Stimulated activated CD8-positive, alpha-beta memory T cell treated with anti-CD3 and anti-CD28 coated beads, Interleukin-12 subunit alpha, Interleukin-12 subunit beta, amount 100 ng/mL, for 1 hour (primary cell): ENCODE results near the gene ZNRF4.
"Not testable (repeated sequence)": the region's sequence is repeated elsewhere in the genome, so short reads cannot be mapped to it uniquely, and the experiment has no call there.

Experiments
- DNase-seq: peaks from one replicate; pipeline ENCODE4 v3.0.0-alpha.2; 2020; ENCODE audit warnings: low read depth

Gene ZNRF4

GRCh38 chr19:5477451-5478215 is 22.4 kb downstream of the ZNRF4 start:
- no peak for DNase-seq

- DNase-seq, result no peak
These were observed 23.2 kb downstream of the ZNRF4 start for GRCh38 chr19:5478241-5478924.

GRCh38 chr19:5478925-5479588 is 23.8 kb downstream of the ZNRF4 start:
- no peak for DNase-seq

- DNase-seq, result no peak
These were observed 24.7 kb downstream of the ZNRF4 start for GRCh38 chr19:5479958-5480357.

GRCh38 chr19:5480427-5480836 is 25.2 kb downstream of the ZNRF4 start:
- DNase-seq, result no peak

GRCh38 chr19:5481957-5482356 is 26.7 kb downstream of the ZNRF4 start:
- no peak for DNase-seq

GRCh38 chr19:5484398-5485285 is 29.4 kb downstream of the ZNRF4 start:
- no peak for DNase-seq

- DNase-seq, result no peak
These were observed 30.0 kb downstream of the ZNRF4 start for GRCh38 chr19:5485286-5485636.

GRCh38 chr19:5485658-5486057 is 30.4 kb downstream of the ZNRF4 start:
- DNase-seq, result not testable (repeated sequence)

- DNase-seq, result no peak
These were observed 32.0 kb downstream of the ZNRF4 start for GRCh38 chr19:5487222-5487621.

- DNase-seq, result no peak
These were observed 34.3 kb downstream of the ZNRF4 start for GRCh38 chr19:5489551-5489950.

- DNase-seq, result no peak
These were observed 36.3 kb downstream of the ZNRF4 start for GRCh38 chr19:5491565-5491964.

- DNase-seq, result no peak
These were observed 37.0 kb downstream of the ZNRF4 start for GRCh38 chr19:5492281-5492634.

GRCh38 chr19:5492635-5493409 is 37.6 kb downstream of the ZNRF4 start:
- no peak for DNase-seq

- no peak for DNase-seq
These were observed 39.6 kb downstream of the ZNRF4 start for GRCh38 chr19:5494773-5495172.

GRCh38 chr19:5495792-5496191 is 40.6 kb downstream of the ZNRF4 start:
- DNase-seq, result no peak

- no peak for DNase-seq
These were observed 42.1 kb downstream of the ZNRF4 start for GRCh38 chr19:5497297-5497696.

- DNase-seq, result no peak
These were observed 43.8 kb downstream of the ZNRF4 start for GRCh38 chr19:5498830-5499550.

GRCh38 chr19:5501907-5502306 is 46.7 kb downstream of the ZNRF4 start:
- DNase-seq, result no peak

GRCh38 chr19:5503598-5503997 is 48.4 kb downstream of the ZNRF4 start:
- DNase-seq, result no peak

GRCh38 chr19:5504114-5504513 is 48.9 kb downstream of the ZNRF4 start:
- no peak for DNase-seq
